Stimulated activated CD4-positive, alpha-beta T cell treated with anti-CD3 and anti-CD28 coated beads, Interleukin-2, amount 100 ng/mL, for 4 hours (primary cell): ENCODE results near the gene PRSS3.
"Not testable (repeated sequence)": the region's sequence is repeated elsewhere in the genome, so short reads cannot be mapped to it uniquely, and the experiment has no call there.

ENCODE experiments used
- DNase-seq: peaks from one replicate; pipeline ENCODE4 v3.0.0-alpha.2; 2020; ENCODE audit warnings: low read depth

The PRSS3 gene

GRCh38 chr9:33817327-33818166, 22.2 kb downstream of the PRSS3 start:
- DNase-seq, result peak; percentile 27

DNA sequence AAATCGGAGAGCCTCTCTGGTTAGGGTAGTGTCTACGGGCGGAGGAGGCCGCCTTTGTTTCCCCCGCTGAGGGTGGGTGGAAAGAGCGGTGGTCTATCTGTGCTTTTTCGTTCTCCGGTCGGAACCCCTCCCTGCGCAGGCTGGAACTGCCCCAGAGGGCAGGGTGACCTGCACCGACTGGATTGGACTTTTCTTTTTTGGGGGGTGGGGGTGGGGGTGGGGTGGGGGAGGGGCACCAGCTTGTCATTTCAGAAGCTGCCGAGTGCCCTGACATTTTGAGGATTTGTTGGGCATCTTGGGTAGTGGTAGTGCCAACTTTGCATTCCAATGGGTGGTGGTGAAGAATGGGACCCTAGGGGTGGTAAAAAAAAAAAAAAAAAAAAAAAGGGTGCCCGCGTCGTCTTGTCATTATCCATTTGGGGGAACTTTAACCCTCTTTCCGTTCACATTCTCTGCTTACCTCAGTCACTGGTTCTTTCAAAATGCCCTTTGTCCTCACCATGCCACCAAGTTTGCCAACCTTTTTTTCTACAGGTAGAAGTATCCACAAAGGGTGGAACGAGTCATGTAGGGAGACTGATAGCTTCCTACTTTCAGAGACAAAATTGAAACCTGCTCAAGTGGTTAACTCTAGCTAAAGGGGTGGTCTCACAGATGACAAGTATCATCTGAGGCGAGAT, 22.9 kb downstream of the PRSS3 start:
- no peak for DNase-seq

GRCh38 chr9:33818847-33819500, 23.6 kb downstream of the PRSS3 start:
- DNase-seq, result no peak

DNA sequence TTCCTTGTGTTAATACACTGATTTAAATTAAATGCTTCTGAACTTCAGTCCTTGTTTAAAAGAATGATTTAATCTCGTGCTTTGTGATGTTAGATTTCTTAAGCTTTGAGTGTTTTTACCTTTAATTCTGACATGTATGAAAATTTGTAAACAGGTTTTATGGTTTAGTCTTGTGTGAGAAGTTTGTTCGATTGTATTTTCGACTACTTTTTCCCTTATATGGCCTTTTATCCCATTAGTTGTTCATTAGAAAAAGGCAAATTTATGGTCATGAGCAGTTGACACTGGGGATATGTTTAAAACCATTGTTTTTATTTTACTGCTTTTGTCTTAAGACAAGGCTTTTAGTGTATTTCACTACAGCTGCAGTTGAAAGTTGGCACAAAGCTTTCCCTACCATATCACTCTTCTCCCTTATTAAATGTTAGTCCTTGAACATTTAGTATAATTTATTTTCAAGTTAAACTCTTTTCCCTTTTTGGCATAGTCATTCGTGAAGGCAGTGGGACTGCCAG, 24.9 kb downstream of the PRSS3 start:
- DNase-seq, result no peak

DNA sequence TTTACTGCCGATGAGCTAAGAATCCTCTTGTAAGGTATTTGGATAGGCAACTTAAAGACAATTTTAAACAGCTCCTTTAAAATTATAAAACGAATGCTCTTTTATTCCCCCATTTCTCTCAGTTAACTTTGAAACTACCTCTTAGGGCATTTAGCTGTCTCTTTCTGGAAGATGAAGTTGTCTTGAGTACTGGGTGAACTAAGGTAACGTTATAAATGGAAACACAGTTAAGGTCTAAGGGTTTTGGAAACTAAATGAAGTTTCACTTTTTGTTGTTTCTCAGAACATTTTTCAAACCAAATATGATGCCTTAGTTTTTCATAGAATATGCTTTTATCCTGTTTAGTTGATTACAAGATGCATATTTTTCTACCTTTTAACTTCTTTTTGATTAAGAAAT, 28.4 kb downstream of the PRSS3 start:
- no peak for DNase-seq

- DNase-seq, result not testable (repeated sequence)
Observed at GRCh38 chr9:33827285-33827684, 31.9 kb downstream of the PRSS3 start.

DNA sequence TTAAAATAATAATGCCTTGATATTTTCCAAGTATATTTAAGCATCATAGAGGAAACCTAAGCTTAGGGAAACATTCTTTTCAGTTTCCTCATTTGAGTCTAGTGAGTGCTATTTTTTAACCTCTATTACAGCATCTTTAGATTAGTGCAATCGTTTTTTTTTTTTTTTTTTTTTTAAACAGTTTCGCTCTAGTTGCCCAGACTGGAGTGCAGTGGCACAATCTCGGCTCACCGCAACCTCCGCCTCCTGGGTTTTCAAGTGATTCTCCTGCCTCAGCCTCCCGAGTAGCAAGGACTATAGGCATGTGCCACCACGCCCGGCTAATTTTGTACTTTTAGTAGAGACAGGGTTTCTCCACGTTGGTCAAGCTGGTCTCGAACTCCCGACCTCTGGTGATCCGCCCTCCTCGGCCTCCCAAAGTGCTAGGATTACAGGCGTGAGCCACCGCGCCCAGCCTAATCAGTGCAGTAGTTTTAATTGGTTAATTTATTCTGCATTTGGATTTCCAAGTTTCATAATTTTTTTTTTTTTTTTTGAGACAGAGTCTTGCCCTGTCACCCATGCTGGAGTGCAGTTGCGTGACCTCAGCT, 34.4 kb downstream of the PRSS3 start:
- DNase-seq, result not testable (repeated sequence)

GRCh38 chr9:33835625-33836260, 40.4 kb downstream of the PRSS3 start:
- no peak for DNase-seq

DNA sequence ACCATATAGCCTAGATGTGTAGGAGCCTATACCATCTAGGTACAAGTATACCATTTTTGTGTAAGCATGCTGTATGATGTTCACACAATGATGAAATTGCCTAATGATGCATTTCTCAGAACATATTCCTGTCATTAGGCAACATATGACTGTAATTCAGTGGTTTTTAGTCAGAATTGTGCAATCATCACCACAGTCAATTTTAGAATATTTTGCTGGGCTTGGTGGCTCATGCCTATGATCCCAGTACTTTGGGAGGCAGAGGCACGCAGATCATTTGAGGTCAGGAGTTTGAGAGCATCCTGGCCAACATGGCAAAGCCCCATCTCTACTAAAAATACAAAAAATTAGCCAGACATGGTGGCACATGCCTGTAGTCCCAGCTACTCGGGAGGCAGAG, 40.9 kb downstream of the PRSS3 start:
- not testable (repeated sequence) for DNase-seq

- DNase-seq, result no peak
Observed at GRCh38 chr9:33837138-33837537, 41.8 kb downstream of the PRSS3 start.

DNA sequence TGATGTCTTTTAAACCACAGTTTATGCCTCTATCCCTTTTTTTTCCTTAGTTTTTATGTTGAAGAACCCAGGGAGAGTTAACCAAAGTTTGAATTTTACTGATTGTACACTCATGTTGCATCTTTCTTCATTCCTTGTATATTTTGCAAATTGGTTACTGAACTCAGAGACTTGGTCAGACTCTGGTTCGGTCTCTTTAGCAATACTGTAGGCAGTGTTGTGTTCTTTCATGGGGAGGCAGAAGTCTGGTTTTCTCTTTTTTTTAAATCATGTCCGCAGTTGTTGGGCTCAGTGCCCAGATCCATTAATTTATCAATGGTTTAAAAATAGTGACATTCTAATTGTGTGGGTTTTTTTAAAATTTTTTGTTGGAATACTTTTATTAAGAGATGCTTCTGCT, 45.0 kb downstream of the PRSS3 start:
- DNase-seq, result no peak

GRCh38 chr9:33843312-33843961, 48.1 kb downstream of the PRSS3 start:
- DNase-seq, result no peak

DNA sequence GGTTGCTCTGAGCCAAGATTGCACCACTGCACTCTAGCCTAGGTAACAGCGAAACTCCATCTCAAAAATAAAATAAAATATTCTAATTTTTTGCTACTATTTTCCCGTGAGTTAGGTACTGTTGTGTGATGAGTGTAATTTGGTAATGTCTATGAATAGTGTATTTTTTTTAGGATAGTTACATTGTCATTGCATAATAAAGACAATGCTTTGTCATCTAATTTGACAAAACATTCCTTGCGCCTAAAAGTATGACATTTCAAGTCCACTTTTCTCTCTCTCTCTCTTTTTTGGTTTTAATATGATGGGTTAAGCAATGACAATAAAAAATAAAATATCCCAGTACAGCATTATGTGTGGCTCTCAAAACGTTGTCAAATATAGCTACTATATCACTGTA, 50.9 kb downstream of the PRSS3 start:
- DNase-seq, result no peak

DNA sequence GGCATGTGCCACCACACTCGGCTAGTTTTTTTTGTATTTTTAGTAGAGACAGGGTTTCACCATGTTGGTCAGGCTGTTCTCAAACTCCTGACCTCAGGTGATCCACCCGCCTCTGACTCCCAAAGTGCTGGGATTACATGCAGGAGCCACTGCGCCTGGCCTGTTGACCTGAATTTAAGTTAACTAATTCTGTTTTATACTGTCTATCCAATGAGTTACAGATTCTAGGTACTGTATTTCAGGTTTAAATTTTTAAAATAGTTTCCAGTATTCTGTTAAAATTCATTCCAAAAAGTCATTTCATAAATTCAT, 52.5 kb downstream of the PRSS3 start:
- DNase-seq, result not testable (repeated sequence)
